Choroid plexus epithelial cell (primary cell): ENCODE measurements around the gene FCMR.
"Not testable (repeated sequence)": the region's sequence is repeated elsewhere in the genome, so short reads cannot be mapped to it uniquely, and the experiment has no call there.

Experiments
- DNase-seq: peaks from one replicate; pipeline ENCODE4 v3.0.0-alpha.2; 2010; ENCODE audit warnings: low read depth
- H3K4me3 ChIP-seq: 2 replicates; pipeline ENCODE4 v1.5.1; 2011; ENCODE audit warnings: low read depth, mild to moderate bottlenecking, control low read depth, low read length, moderate library complexity
- CTCF ChIP-seq: conservative IDR thresholded peaks from 2 replicates; pipeline ENCODE4 v1.5.1; 2011; ENCODE audit warnings: low read depth, mild to moderate bottlenecking, control low read depth, inconsistent platforms, low read length, moderate library complexity

Gene FCMR

DNA sequence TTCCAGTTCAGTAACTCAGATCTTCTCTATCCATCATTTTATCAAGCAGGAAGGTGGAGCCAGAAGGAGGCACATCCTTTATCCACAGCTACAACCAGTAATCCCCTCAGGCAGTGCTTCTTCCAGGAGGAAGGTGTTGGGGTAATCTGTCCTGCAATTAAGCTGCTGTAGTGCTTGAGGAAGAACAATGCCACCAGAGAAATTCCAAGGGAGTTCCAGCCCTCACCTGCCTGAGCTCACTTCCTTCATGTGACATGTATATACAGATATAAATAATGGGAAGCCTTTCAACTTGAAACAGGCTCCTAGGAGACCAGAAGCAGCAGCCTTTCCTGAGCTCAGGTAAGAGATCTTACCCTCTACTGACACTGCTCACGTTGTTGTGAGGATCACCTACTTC, 58.5 kb downstream of the FCMR start:
- no peak overlapping the region for H3K4me3 ChIP-seq
- no peak for DNase-seq
- TF ChIP-seq CTCF, result no peak

GRCh38 chr1:206860165-206860564, 61.6 kb downstream of the FCMR start:
- H3K4me3 ChIP-seq, result no peak overlapping the region
- DNase-seq, result no peak
- no peak for TF ChIP-seq CTCF

- no peak for DNase-seq
Observed at GRCh38 chr1:206859082-206859521, 62.6 kb downstream of the FCMR start.

DNA sequence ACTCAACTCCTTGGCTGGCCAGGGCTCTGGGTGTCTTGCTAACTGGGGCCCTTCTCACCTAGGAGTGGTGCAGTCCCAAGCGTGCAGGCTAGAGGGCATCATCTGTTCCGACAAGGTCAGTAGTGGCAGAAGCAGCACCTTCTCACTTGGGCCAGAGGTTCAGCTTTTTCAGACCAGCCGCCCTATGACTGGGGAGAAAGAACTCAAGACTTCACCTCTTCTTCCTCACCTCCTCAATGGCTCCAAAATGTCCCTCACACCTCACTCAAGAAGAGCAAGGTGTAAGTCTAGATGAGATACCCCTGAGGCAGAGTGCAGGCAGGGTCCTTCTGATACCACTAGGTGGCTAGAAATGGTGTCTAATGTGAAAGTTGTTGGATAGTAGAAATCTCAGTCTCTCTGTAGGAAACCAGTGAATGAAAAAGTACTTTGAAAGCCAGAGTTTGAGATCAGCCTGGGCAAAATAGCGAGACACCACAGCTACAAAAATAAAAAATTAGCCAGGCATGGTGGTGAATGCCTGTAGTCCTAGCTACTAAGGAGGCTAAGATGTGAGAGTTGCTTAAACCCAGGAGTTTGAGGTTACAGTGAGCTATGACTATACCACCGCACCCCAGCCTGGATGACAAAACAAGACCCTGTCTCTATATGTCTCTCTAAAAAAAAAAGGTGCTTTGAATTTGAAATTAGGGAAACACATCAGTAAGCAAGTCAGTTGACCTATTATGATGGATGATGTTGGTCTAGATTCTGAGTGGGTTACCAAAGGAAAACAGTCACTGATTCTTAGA, 64.9 kb downstream of the FCMR start:
- no peak overlapping the region for H3K4me3 ChIP-seq
- TF ChIP-seq CTCF, result peak; percentile 50
- DNase-seq, result peak; percentile 20

More at GRCh38 chr1:206859082-206859521, 62.6 kb downstream of the FCMR start:
- no peak for TF ChIP-seq CTCF
- H3K4me3 ChIP-seq, result no peak overlapping the region

- TF ChIP-seq CTCF, result no peak
Observed at GRCh38 chr1:206855859-206856258, 65.9 kb downstream of the FCMR start.

GRCh38 chr1:206854401-206855129, 67.2 kb downstream of the FCMR start:
- H3K4me3 ChIP-seq, result no peak overlapping the region
- peak; percentile 34 for DNase-seq
- no peak for TF ChIP-seq CTCF

More at GRCh38 chr1:206855859-206856258, 65.9 kb downstream of the FCMR start:
- no peak overlapping the region for H3K4me3 ChIP-seq
- DNase-seq, result no peak

GRCh38 chr1:206853696-206854095, 68.0 kb downstream of the FCMR start:
- not testable (repeated sequence) for DNase-seq, H3K4me3 ChIP-seq
